ENCODE results near the gene SLC35F3. TPM values are rescaled to one million over a fixed set of nuclear protein-coding genes. Genes with fewer than 3 reads are reported as not detected.

SLC35F3 gene
- total RNA-seq, 1 donor from 2014 or later, result 0.57 TPM

GRCh38 chr1:234331507-234331906, 427.0 kb downstream of the SLC35F3 start:
- no peak overlapping the region for H3K4me3 Mint-ChIP-seq (ENCODE audit: unreplicated experiment)
- no peaks in the 10 kb centered on the region for H3K36me3 ChIP-seq (ENCODE audit: insufficient read depth, low read length)
- DNase-seq (ENCODE audit: low read depth) (no peak), FAIRE-seq (no peak)
- H3K27me3 Mint-ChIP-seq (ENCODE audit: low read depth, unreplicated experiment), result peaks cover 12% of the 10 kb centered on the region
- peaks cover 2% of the 10 kb centered on the region for H3K9me3 Mint-ChIP-seq (ENCODE audit: unreplicated experiment)
- TF ChIP-seq EZH2 (IDR thresholded peaks at IDR 0.05; ENCODE audit: insufficient read depth, low read length) (no peak), CTCF (IDR thresholded peaks at IDR 0.05; ENCODE audit: insufficient read depth, low read depth, low read length) (no peak)
- no peaks in the 10 kb centered on the region for H3K4me1 Mint-ChIP-seq (ENCODE audit: low read depth, unreplicated experiment)
- no peaks in the 10 kb centered on the region for H4K20me1 ChIP-seq (ENCODE audit: insufficient read depth, low read length)
- no peak overlapping the region for H3K9ac ChIP-seq (ENCODE audit: low read length)
- no peak overlapping the region for H3K4me2 ChIP-seq (ENCODE audit: low read length)
- H3K27ac ChIP-seq (ENCODE audit: low read depth, low read length), result no peak overlapping the region
- no peaks in the 10 kb centered on the region for H3K27me3 ChIP-seq (ENCODE audit: insufficient read depth, low read length)
- no peaks in the 10 kb centered on the region for H3K36me3 Mint-ChIP-seq (ENCODE audit: low read depth, unreplicated experiment)
- no peaks in the 10 kb centered on the region for H3K4me1 ChIP-seq (ENCODE audit: insufficient read depth, low read length)
- H3K9me3 ChIP-seq (ENCODE audit: insufficient read depth, low read depth, low read length), result no peaks in the 10 kb centered on the region
- H3K4me3 ChIP-seq (ENCODE audit: insufficient read depth, low read depth, low read length), result no peak overlapping the region
- H3K79me2 ChIP-seq (ENCODE audit: insufficient read depth, low read length), result no peaks in the 10 kb centered on the region
- H2AFZ ChIP-seq (ENCODE audit: low read depth, low read length), result no peak overlapping the region
- no peak overlapping the region for H3K27ac Mint-ChIP-seq (ENCODE audit: unreplicated experiment)

GRCh38 chr1:234336359-234336758, 431.9 kb downstream of the SLC35F3 start:
- Histone ChIP-seq H3K79me2 (ENCODE audit: insufficient read depth, low read length) (no peaks in the 10 kb centered on the region), H4K20me1 (ENCODE audit: insufficient read depth, low read length) (no peaks in the 10 kb centered on the region), H2AFZ (ENCODE audit: low read depth, low read length) (no peak overlapping the region), H3K27me3 (ENCODE audit: insufficient read depth, low read length) (no peaks in the 10 kb centered on the region), H3K4me3 (ENCODE audit: insufficient read depth, low read depth, low read length) (no peak overlapping the region), H3K27ac (ENCODE audit: low read depth, low read length) (no peak overlapping the region), H3K36me3 (ENCODE audit: insufficient read depth, low read length) (no peaks in the 10 kb centered on the region), H3K4me1 (ENCODE audit: insufficient read depth, low read length) (no peaks in the 10 kb centered on the region), H3K4me2 (ENCODE audit: low read length) (no peak overlapping the region), H3K9ac (ENCODE audit: low read length) (no peak overlapping the region), H3K9me3 (ENCODE audit: insufficient read depth, low read depth, low read length) (no peaks in the 10 kb centered on the region)
- H3K9me3 Mint-ChIP-seq (ENCODE audit: unreplicated experiment), result peaks cover 10% of the 10 kb centered on the region
- no peak for DNase-seq (ENCODE audit: low read depth)
- no peak for FAIRE-seq
- no peaks in the 10 kb centered on the region for H3K4me1 Mint-ChIP-seq (ENCODE audit: low read depth, unreplicated experiment)
- H3K27ac Mint-ChIP-seq (ENCODE audit: unreplicated experiment), result no peak overlapping the region
- H3K27me3 Mint-ChIP-seq (ENCODE audit: low read depth, unreplicated experiment), result peaks cover 7% of the 10 kb centered on the region
- no peak for TF ChIP-seq CTCF (IDR thresholded peaks at IDR 0.05; ENCODE audit: insufficient read depth, low read depth, low read length)
- no peak for TF ChIP-seq EZH2 (IDR thresholded peaks at IDR 0.05; ENCODE audit: insufficient read depth, low read length)
- H3K4me3 Mint-ChIP-seq (ENCODE audit: unreplicated experiment), result no peak overlapping the region
- H3K36me3 Mint-ChIP-seq (ENCODE audit: low read depth, unreplicated experiment), result no peaks in the 10 kb centered on the region

GRCh38 chr1:234337233-234337632, 432.8 kb downstream of the SLC35F3 start:
- no peaks in the 10 kb centered on the region for H3K27me3 ChIP-seq (ENCODE audit: insufficient read depth, low read length)
- no peak for TF ChIP-seq EZH2 (IDR thresholded peaks at IDR 0.05; ENCODE audit: insufficient read depth, low read length)
- FAIRE-seq (no peak), DNase-seq (ENCODE audit: low read depth) (no peak)
- H3K9me3 Mint-ChIP-seq (ENCODE audit: unreplicated experiment), result peaks cover 10% of the 10 kb centered on the region
- H3K79me2 ChIP-seq (ENCODE audit: insufficient read depth, low read length), result no peaks in the 10 kb centered on the region
- H3K27ac ChIP-seq (ENCODE audit: low read depth, low read length), result no peak overlapping the region
- H3K4me3 ChIP-seq (ENCODE audit: insufficient read depth, low read depth, low read length), result no peak overlapping the region
- no peaks in the 10 kb centered on the region for H3K36me3 ChIP-seq (ENCODE audit: insufficient read depth, low read length)
- H3K4me3 Mint-ChIP-seq (ENCODE audit: unreplicated experiment), result no peak overlapping the region
- H3K27me3 Mint-ChIP-seq (ENCODE audit: low read depth, unreplicated experiment), result peaks cover 3% of the 10 kb centered on the region
- no peak overlapping the region for H3K4me2 ChIP-seq (ENCODE audit: low read length)
- no peaks in the 10 kb centered on the region for H4K20me1 ChIP-seq (ENCODE audit: insufficient read depth, low read length)
- no peak overlapping the region for H3K27ac Mint-ChIP-seq (ENCODE audit: unreplicated experiment)
- no peak overlapping the region for H2AFZ ChIP-seq (ENCODE audit: low read depth, low read length)
- H3K36me3 Mint-ChIP-seq (ENCODE audit: low read depth, unreplicated experiment), result no peaks in the 10 kb centered on the region
- H3K9ac ChIP-seq (ENCODE audit: low read length), result no peak overlapping the region
- H3K4me1 ChIP-seq (ENCODE audit: insufficient read depth, low read length), result no peaks in the 10 kb centered on the region
- no peaks in the 10 kb centered on the region for H3K4me1 Mint-ChIP-seq (ENCODE audit: low read depth, unreplicated experiment)
- H3K9me3 ChIP-seq (ENCODE audit: insufficient read depth, low read depth, low read length), result no peaks in the 10 kb centered on the region

Measured in astrocyte (in vitro differentiated cells and primary cell).